ENCODE measurements around the gene HERPUD1. TPM values are rescaled to one million over a fixed set of nuclear protein-coding genes. Genes with fewer than 3 reads are reported as not detected.
"Not testable (repeated sequence)": the region's sequence is repeated elsewhere in the genome, so short reads cannot be mapped to it uniquely, and the experiment has no call there.

HERPUD1 gene
- 86.7 TPM for polyA plus RNA-seq (2013, experiment 1 of 2)
- polyA plus RNA-seq (2013, experiment 2 of 2), result 84.5 TPM

- peak within 1 kb of the TSS; percentile 97 for H3K27ac ChIP-seq (ENCODE audit: low read depth, low read length, severe bottlenecking)
- 0% methylated on average over 71 to 76 of the region's 83 CpGs for WGBS, 2 experiments (ENCODE audit: insufficient coverage in 2 of 2)
Observed at GRCh38 chr16:56931892-56932720, at the start of gene HERPUD1. TSS of gene HERPUD1 (plus strand) at chr16:56932142. CDS start at chr16:56932245, 103 bp downstream.

GRCh38 chr16:56883586-56883985 lies 48.4 kb upstream of the HERPUD1 start:
- Histone ChIP-seq H3K9me3 (ENCODE audit: control insufficient read depth, low read length) (peaks cover 5% of the 10 kb centered on the region), H3K4me1 (ENCODE audit: control insufficient read depth, insufficient read depth, low read length, poor library complexity, severe bottlenecking) (no peaks in the 10 kb centered on the region), H3K36me3 (ENCODE audit: control insufficient read depth, insufficient read depth, low read length) (no peaks in the 10 kb centered on the region), H3K27ac (ENCODE audit: low read depth, low read length, severe bottlenecking) (no peak overlapping the region), H3K4me3 (ENCODE audit: extremely low read depth, insufficient read depth, low read length, poor library complexity, severe bottlenecking) (no peak overlapping the region)
- WGBS, 2 experiments (ENCODE audit: insufficient coverage in 2 of 2), result 79 to 88% methylated on average over 2 of the region's 2 CpGs

More at GRCh38 chr16:56931892-56932720, at the start of gene HERPUD1:
- Histone ChIP-seq H3K36me3 (ENCODE audit: control insufficient read depth, insufficient read depth, low read length) (peaks cover 35% of the 10 kb centered on the region), H3K4me3 (ENCODE audit: extremely low read depth, insufficient read depth, low read length, poor library complexity, severe bottlenecking) (peak within 1 kb of the TSS; percentile 98), H3K4me1 (ENCODE audit: control insufficient read depth, insufficient read depth, low read length, poor library complexity, severe bottlenecking) (no peaks in the 10 kb centered on the region), H3K9me3 (ENCODE audit: control insufficient read depth, low read length) (no peaks in the 10 kb centered on the region)

- no peak overlapping the region for H3K27ac ChIP-seq (ENCODE audit: low read depth, low read length, severe bottlenecking)
- H3K4me1 ChIP-seq (ENCODE audit: control insufficient read depth, insufficient read depth, low read length, poor library complexity, severe bottlenecking), result no peaks in the 10 kb centered on the region
- WGBS, 2 experiments (ENCODE audit: insufficient coverage in 2 of 2), result 91 to 96% methylated on average over 13 to 14 of the region's 14 CpGs
- H3K9me3 ChIP-seq (ENCODE audit: control insufficient read depth, low read length), result peaks cover 5% of the 10 kb centered on the region
- H3K36me3 ChIP-seq (ENCODE audit: control insufficient read depth, insufficient read depth, low read length), result no peaks in the 10 kb centered on the region
- H3K4me3 ChIP-seq (ENCODE audit: extremely low read depth, insufficient read depth, low read length, poor library complexity, severe bottlenecking), result no peak overlapping the region
Observed at GRCh38 chr16:56884026-56884582, 47.8 kb upstream of the HERPUD1 start.

GRCh38 chr16:56884929-56885328 lies 47.0 kb upstream of the HERPUD1 start:
- H3K4me3 ChIP-seq (ENCODE audit: extremely low read depth, insufficient read depth, low read length, poor library complexity, severe bottlenecking); H3K9me3 ChIP-seq (ENCODE audit: control insufficient read depth, low read length); H3K4me1 ChIP-seq (ENCODE audit: control insufficient read depth, insufficient read depth, low read length, poor library complexity, severe bottlenecking); H3K27ac ChIP-seq (ENCODE audit: low read depth, low read length, severe bottlenecking); H3K36me3 ChIP-seq (ENCODE audit: control insufficient read depth, insufficient read depth, low read length): not testable (repeated sequence)
- 90 to 92% methylated on average over 13 of the region's 13 CpGs for WGBS, 2 experiments (ENCODE audit: insufficient coverage in 2 of 2)

GRCh38 chr16:56885446-56886162 lies 46.3 kb upstream of the HERPUD1 start:
- WGBS, 2 experiments (ENCODE audit: insufficient coverage in 2 of 2), result 90 to 97% methylated on average over 4 to 7 of the region's 9 CpGs
- no peak overlapping the region for H3K27ac ChIP-seq (ENCODE audit: low read depth, low read length, severe bottlenecking)
- H3K9me3 ChIP-seq (ENCODE audit: control insufficient read depth, low read length), result peaks cover 5% of the 10 kb centered on the region
- H3K4me3 ChIP-seq (ENCODE audit: extremely low read depth, insufficient read depth, low read length, poor library complexity, severe bottlenecking), result no peak overlapping the region
- H3K4me1 ChIP-seq (ENCODE audit: control insufficient read depth, insufficient read depth, low read length, poor library complexity, severe bottlenecking), result no peaks in the 10 kb centered on the region
- H3K36me3 ChIP-seq (ENCODE audit: control insufficient read depth, insufficient read depth, low read length), result no peaks in the 10 kb centered on the region

- WGBS, 2 experiments (ENCODE audit: insufficient coverage in 2 of 2), result 80 to 84% methylated on average over 9 to 11 of the region's 12 CpGs
- H3K4me3 ChIP-seq (ENCODE audit: extremely low read depth, insufficient read depth, low read length, poor library complexity, severe bottlenecking), result no peak overlapping the region
- peaks cover 5% of the 10 kb centered on the region for H3K9me3 ChIP-seq (ENCODE audit: control insufficient read depth, low read length)
- H3K36me3 ChIP-seq (ENCODE audit: control insufficient read depth, insufficient read depth, low read length), result no peaks in the 10 kb centered on the region
- no peaks in the 10 kb centered on the region for H3K4me1 ChIP-seq (ENCODE audit: control insufficient read depth, insufficient read depth, low read length, poor library complexity, severe bottlenecking)
- no peak overlapping the region for H3K27ac ChIP-seq (ENCODE audit: low read depth, low read length, severe bottlenecking)
Observed at GRCh38 chr16:56886296-56886695, 45.6 kb upstream of the HERPUD1 start.

GRCh38 chr16:56886826-56887225 lies 45.1 kb upstream of the HERPUD1 start:
- no peaks in the 10 kb centered on the region for H3K4me1 ChIP-seq (ENCODE audit: control insufficient read depth, insufficient read depth, low read length, poor library complexity, severe bottlenecking)
- H3K4me3 ChIP-seq (ENCODE audit: extremely low read depth, insufficient read depth, low read length, poor library complexity, severe bottlenecking), result no peak overlapping the region
- H3K9me3 ChIP-seq (ENCODE audit: control insufficient read depth, low read length), result peaks cover 5% of the 10 kb centered on the region
- no peak overlapping the region for H3K27ac ChIP-seq (ENCODE audit: low read depth, low read length, severe bottlenecking)
- H3K36me3 ChIP-seq (ENCODE audit: control insufficient read depth, insufficient read depth, low read length), result no peaks in the 10 kb centered on the region
- 93% methylated on average over 8 of the region's 9 CpGs for WGBS, 2 experiments (ENCODE audit: insufficient coverage in 2 of 2)

- Histone ChIP-seq H3K36me3 (ENCODE audit: control insufficient read depth, insufficient read depth, low read length) (no peaks in the 10 kb centered on the region), H3K4me1 (ENCODE audit: control insufficient read depth, insufficient read depth, low read length, poor library complexity, severe bottlenecking) (no peaks in the 10 kb centered on the region), H3K27ac (ENCODE audit: low read depth, low read length, severe bottlenecking) (no peak overlapping the region), H3K4me3 (ENCODE audit: extremely low read depth, insufficient read depth, low read length, poor library complexity, severe bottlenecking) (no peak overlapping the region), H3K9me3 (ENCODE audit: control insufficient read depth, low read length) (peaks cover 5% of the 10 kb centered on the region)
- 92 to 93% methylated on average over 4 to 7 of the region's 7 CpGs for WGBS, 2 experiments (ENCODE audit: insufficient coverage in 2 of 2)
Observed at GRCh38 chr16:56888806-56889205, 43.1 kb upstream of the HERPUD1 start.

- Histone ChIP-seq H3K36me3 (ENCODE audit: control insufficient read depth, insufficient read depth, low read length) (no peaks in the 10 kb centered on the region), H3K4me1 (ENCODE audit: control insufficient read depth, insufficient read depth, low read length, poor library complexity, severe bottlenecking) (no peaks in the 10 kb centered on the region), H3K9me3 (ENCODE audit: control insufficient read depth, low read length) (peaks cover 5% of the 10 kb centered on the region), H3K27ac (ENCODE audit: low read depth, low read length, severe bottlenecking) (no peak overlapping the region), H3K4me3 (ENCODE audit: extremely low read depth, insufficient read depth, low read length, poor library complexity, severe bottlenecking) (no peak overlapping the region)
- 90% methylated on average over 2 of the region's 5 CpGs; no CpG with 5 or more reads in 1 of the 2 experiments for WGBS, 2 experiments (ENCODE audit: insufficient coverage in 2 of 2)
Observed at GRCh38 chr16:56889206-56889605, 42.7 kb upstream of the HERPUD1 start.

GRCh38 chr16:56891685-56892084 lies 40.3 kb upstream of the HERPUD1 start:
- Histone ChIP-seq H3K4me3 (ENCODE audit: extremely low read depth, insufficient read depth, low read length, poor library complexity, severe bottlenecking) (no peak overlapping the region), H3K4me1 (ENCODE audit: control insufficient read depth, insufficient read depth, low read length, poor library complexity, severe bottlenecking) (no peaks in the 10 kb centered on the region), H3K27ac (ENCODE audit: low read depth, low read length, severe bottlenecking) (no peak overlapping the region), H3K36me3 (ENCODE audit: control insufficient read depth, insufficient read depth, low read length) (no peaks in the 10 kb centered on the region), H3K9me3 (ENCODE audit: control insufficient read depth, low read length) (no peaks in the 10 kb centered on the region)
- 85 to 89% methylated on average over 6 to 11 of the region's 11 CpGs for WGBS, 2 experiments (ENCODE audit: insufficient coverage in 2 of 2)

All from mesodermal cell (in vitro differentiated cells).